NCI-H2029 treated with DMSO at 0.1 percent for 48 hours (cell line): Measurements from ENCODE around the gene SOX18.
"Not testable (repeated sequence)": the region's sequence is repeated elsewhere in the genome, so short reads cannot be mapped to it uniquely, and the experiment has no call there.

Source experiments
- DNase-seq: peaks from one replicate; lab custom pipeline; 2025; lab: John Stamatoyannopoulos, UW

SOX18 gene

DNA sequence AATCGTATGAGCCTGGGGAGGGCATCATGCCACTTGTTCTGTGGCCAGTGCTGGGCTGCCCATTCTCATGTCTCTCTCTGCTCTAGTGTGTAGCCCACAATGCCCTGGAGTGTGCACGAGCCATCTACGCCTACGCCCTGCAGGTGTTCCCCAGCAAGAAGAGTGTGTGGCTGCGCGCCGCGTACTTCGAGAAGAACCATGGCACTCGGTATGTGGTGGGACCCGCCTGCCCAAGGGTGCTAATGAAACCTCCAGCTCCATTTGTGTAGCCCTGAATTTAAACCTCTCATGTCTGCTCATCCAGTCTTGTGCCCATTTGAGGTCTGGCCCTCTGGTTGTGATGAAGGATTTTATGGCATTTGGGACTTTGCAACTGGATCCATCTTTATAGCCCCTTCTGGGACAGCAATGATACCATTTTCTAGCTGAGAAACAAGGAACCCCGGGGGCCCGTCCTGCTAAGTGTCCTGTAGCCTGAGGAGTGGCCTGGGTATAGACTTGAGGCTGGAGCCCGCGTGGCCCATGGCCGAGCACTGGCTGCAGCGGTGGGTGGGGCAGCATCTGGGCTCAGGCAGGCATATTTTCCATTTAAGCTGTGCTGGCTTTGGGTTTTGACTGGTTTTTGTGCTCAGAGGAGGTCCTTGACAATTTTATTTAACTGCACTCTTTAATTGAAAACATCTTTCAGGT is 26.6 kb downstream of the SOX18 start:
- DNase-seq, result no peak

DNA sequence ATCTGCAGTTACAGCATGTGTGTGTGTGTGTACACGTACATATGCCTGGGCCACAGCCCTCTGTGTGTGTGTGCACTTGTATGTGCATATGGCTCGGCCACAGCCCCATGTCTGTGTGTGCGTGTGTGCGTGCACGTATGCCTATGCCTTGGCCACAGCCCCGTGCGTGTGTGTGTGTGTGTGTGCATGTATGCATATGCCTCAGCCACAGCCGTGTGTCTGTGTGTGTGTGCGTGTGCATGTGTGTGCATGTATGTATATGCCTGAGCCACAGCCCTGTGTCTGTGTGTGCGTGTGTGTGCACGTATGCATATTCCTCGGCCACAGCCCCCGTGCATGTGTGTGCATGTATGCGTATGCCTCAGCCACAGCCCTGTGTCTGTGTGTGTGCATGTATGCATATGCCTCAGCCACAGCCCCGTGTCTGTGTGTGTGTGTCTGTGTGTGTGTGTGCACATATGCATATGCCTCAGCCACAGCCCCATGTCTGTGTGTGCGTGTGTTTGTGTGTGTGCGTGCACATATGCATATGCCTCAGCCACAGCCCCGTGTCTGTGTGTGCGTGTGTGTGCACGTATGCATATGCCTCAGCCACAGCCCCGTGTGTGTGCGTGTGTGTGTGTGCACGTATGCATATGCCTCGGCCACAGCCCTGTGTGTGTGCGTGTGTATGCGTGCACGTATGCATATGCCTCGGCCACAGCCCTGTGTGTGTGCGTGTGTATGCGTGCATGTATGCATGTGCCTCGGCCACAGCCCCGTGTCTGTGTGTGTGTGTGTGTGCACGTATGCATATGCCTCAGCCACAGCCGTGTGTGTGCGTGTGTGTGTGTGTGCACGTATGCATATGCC is 28.1 kb downstream of the SOX18 start:
- no peak for DNase-seq

DNA sequence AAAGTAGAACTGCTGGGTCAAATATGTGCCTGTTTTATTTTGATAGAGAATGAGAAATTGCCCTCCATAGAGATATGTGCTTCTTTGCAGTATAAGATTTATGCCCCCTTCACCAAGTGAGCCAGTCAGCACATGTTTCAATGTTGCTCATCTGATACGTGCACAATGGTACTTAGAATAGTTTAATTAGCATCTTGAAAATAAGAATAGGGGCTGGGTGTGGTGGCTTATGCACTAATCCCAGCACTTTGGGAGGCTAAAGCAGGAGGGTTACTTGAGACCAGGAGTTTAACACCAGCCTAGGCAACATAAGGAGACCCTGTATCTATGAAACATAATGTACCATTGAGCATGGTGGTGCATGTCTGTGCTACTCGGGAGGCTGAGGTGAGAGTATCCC is 33.8 kb downstream of the SOX18 start:
- no peak for DNase-seq

DNA sequence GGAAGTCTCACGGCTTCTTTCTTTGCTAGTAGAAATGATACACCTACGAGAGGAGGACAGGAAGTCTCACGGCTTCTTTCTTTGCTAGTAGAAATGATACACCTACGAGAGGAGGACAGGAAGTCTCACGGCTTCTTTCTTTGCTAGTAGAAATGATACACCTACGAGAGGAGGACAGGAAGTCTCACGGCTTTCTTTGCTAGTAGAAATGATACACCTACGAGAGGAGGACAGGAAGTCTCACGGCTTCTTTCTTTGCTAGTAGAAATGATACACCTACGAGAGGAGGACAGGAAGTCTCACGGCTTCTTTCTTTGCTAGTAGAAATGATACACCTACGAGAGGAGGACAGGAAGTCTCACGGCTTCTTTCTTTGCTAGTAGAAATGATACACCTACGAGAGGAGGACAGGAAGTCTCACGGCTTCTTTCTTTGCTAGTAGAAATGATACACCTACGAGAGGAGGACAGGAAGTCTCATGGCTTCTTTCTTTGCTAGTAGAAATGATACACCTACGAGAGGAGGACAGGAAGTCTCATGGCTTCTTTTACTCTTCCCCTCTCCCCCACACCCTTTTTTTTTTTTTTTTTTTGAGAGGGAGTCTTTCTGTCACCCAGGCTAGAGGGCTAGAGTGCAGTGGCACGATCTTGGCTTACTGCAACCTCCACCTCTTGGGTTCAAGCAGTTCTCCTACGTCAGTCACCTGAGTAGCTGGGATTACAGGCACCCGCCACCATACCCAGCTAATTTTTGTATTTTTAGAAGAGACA is 36.9 kb downstream of the SOX18 start:
- not testable (repeated sequence) for DNase-seq

GRCh38 chr20:64011366-64011779 is 38.1 kb downstream of the SOX18 start:
- no peak for DNase-seq

GRCh38 chr20:64010711-64011237 is 38.7 kb downstream of the SOX18 start:
- no peak for DNase-seq

DNA sequence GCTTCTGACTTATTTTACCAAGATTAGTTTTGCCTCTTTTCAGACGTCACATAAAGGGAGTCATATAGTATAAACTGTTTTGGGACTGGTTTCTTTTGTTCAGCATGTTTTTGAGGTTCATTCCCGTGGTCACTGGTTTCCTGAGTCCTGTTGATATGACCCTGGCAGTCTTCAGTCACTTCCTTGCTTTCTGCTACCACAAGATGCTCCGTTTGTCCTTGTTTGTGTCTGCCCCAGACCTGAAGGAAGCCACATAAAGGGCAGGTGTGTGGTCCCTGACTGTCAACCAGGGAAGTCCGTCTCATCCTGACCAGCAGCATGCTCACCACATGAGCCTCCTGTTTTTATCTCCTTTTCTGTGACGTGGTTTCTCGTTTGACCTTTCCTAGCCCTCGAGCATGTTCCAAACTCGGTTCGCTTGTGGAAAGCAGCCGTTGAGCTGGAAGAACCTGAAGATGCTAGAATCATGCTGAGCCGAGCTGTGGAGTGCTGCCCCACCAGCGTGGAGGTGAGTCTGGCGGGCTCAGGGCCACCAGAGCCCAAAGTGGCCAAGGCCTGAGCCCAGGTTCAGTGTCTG is 39.5 kb downstream of the SOX18 start:
- DNase-seq, result no peak

GRCh38 chr20:64006902-64007301 is 42.5 kb downstream of the SOX18 start:
- no peak for DNase-seq

DNA sequence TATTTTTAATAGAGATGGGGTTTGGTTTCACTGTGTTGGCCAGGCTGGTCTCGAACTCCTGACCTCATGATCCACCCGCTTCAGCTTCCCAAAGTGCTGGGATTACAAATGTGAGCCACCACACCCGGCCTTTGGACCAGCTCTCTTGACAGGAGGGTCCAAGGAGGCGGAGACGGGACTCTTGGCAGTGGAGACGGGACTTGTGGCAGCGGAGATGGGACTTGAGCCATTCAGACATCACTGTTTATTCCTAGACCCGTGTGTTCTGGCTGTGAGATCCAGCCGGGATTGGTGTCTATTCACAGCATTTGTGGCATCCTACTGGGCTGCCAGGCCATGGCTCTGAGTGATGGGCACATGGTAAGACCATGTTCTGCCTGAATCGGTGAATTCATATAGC is 42.9 kb downstream of the SOX18 start:
- DNase-seq, result no peak

GRCh38 chr20:64005394-64005793 is 44.0 kb downstream of the SOX18 start:
- DNase-seq, result no peak

- DNase-seq, result no peak
Observed at GRCh38 chr20:64003960-64004725, 45.3 kb downstream of the SOX18 start.

DNA sequence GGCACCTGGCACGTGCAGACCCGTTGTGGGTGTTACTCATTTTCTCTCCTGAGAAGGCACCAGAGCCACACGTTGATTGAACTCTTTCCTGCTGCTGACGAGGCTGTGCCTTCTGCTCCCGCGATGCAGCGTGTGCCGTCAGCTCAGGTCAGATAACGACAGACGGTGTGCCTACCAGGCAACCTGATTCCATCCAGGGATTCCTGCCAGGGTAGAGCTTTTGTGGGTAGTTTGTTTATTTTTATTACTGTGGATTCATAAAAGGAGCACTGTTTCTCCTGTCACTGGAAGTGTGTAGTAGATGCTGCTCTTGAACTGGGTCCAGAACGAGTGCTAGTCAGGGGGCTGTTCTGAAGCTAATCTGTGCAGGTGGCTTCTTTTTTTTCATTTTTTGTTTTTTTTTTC is 47.8 kb downstream of the SOX18 start:
- peak; percentile 93 for DNase-seq

- DNase-seq, result no peak
Observed at GRCh38 chr20:64000906-64001305, 48.5 kb downstream of the SOX18 start.
